GM21576 (cell line): ENCODE measurements around the gene CCDC24.

Source experiments
- ATAC-seq: cut with Tn5 transposase; IDR thresholded peaks from one replicate; pipeline ENCODE4 v1.9.1; 2021; ENCODE audit warnings: mild to moderate bottlenecking, moderate library complexity; ENCODE audit not compliant: unreplicated experiment

CCDC24 gene

DNA sequence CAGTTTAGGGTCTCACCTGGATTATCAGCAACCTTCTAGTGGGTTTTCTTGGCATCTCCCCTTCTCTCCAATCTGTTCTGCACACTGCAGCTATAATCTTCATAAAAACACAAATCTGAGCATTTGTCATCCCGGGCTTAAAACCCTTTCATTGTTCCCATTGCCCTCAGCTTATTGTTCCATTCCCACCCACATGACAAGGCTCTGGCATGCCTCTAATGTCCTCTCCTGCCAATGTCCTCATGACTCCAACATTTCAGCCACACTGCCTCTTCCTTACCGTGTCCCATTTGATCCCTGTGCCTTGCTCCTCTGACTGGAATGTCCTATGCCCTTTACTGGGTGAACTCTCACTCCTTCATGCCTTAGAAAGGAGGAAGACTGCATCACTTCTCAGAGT, 29.1 kb upstream of the CCDC24 start:
- ATAC-seq, result no peak

DNA sequence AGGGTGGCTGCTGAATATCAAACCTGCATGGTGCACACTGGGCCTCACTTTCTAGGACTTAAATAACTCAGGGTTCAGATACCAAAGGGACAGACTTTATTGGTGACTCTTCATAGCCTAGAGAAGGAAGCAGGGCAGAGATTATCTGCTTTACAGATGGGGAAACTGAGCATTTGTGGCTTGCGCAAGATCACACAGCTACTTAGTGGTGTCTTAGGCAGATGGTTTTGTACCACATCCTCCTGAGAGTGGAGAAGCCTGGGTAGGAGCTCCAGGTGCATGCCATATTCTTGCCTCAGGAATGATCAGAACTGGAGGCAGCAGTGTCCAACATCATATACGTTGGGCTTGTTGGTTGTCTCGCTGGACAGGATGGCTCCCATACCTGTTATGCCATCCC, 28.4 kb upstream of the CCDC24 start:
- no peak for ATAC-seq

DNA sequence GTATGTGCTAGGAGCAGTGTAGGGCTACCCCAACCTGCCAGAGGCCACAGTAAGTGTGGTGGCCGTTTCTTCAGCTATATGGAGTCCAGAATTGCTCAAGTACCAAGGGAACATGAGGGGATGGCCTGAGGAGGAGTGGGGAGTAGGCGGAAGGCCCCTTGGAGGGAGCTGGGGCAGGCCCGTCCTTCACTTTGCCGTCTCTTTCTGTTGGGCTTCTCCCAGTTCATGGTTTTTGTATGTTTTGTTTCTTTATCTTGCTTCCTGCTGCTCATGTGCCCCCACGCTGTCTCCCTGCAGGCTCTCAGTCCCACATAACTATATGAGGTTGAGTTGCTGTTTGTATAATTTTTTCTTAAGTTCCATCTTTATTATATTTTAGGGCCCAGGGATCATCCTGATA, 27.5 kb upstream of the CCDC24 start:
- no peak for ATAC-seq

DNA sequence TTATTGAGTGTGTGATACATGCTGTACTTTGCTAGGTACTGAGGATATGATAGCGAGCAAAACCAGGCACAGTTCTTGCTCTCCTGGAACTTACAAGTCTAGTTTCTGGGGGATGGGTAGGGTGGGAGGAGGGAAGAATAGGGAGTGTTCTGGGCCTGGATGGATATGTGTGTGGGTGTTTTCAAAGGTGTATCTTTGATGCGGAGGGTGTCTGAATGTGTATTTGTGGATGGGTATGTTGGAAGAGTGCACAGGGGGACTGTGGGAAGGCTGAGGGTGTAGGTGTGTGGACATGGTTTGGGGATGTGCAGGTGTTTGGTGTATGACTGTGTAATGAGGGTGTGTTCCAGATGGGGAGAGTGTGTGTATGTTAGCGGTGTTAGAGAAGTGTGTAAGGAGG, 26.1 kb upstream of the CCDC24 start:
- no peak for ATAC-seq

DNA sequence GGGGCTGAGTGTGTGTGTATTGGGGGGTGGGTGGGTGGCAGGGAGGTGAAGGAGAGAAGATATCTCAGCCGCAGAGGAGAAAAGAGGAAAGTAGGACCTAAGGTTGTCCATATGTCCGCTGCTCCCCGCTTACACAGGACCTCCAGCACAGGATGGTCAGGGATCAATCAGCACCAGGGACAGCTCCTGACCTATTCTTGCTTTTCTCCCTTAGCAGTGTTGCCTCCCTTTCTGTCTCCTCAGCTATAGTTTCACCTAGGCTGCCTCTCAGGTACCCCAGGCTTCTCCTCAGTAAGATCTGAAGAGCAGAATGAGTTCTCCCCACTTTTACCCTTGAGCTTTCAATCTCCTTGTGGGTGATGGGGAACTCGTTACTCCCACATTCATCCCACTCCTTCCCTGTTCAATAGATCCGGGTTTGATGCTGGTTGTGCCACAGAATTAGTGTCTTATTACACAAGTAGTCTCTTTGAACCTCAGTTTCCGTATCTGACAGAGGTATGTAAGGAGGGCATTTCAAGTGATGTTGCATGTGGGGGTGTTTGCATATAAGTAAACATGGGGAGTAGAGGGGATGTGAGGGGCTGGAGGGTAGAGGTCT, 23.0 kb upstream of the CCDC24 start:
- ATAC-seq, result no peak

DNA sequence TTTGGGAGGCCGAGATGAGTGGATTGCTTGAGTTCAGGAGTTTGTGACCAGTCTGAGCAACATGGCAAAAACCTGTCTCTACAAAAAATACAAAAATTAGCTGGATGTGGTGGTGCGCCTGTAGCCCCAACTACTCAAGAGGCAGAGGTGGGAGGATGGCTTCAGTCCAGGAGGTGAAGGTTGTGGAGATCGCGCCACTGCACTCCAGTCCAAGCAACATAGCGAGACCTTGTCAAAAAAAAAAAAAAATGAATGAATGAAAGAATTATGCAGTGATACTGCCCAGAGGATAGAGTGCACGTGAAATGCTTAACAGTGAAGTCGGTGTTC, 22.0 kb upstream of the CCDC24 start:
- ATAC-seq, result no peak

DNA sequence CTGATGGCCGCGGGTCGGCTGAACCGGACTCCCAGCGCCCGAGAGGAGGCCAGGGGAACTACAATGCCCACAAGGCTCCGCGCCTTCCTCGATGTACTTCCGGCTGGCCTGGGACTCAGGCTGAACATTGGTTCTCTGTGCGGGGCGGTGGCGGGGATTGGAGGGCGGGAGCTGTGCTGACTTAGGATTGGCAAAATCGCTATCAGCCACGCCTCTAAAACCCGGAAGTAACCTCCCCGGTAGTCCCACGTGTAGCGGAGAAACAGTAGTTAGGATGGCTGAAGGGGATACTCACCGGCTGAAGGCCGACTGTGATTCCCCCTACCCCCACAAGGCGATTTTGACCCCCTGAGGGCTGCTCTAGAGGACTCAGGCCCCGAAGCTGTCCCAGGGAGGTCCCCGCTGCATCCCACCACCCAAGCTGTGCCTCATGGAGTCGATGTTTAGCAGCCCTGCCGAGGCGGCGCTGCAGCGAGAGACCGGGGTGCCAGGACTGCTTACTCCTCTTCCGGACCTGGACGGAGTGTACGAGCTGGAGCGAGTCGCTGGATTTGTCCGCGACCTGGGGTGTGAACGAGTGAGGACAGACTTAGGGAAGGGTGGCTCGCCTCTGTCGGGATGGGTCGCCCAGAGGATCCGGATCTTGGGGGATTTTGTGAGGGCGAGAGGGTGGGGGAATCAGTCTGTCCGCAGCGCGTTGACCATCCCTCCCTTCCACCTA, 21.5 kb upstream of the CCDC24 start, which contains the start of gene DPH2:
DPH2 (plus strand) TSS at position 265 of the 721 bp plus-strand sequence; CDS start at position 431, 166 bp downstream.
- peak; percentile 80 for ATAC-seq

DNA sequence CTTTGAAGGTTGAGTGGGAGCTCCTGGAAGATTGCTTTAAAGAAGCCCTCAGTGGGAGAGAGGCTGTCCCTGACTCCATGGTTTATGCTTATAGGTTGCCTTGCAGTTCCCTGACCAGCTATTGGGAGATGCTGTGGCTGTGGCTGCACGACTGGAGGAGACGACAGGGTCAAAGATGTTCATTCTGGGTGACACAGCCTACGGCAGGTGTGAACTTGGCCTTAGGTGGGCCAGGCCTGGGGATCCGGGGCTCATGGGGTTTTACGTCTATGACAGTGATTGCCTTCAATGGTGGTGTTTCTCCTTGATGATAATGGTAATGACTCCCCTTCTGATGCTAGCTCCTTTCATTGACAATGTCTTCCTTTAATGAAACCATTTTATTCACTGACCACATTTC, 20.9 kb upstream of the CCDC24 start:
- no peak for ATAC-seq

DNA sequence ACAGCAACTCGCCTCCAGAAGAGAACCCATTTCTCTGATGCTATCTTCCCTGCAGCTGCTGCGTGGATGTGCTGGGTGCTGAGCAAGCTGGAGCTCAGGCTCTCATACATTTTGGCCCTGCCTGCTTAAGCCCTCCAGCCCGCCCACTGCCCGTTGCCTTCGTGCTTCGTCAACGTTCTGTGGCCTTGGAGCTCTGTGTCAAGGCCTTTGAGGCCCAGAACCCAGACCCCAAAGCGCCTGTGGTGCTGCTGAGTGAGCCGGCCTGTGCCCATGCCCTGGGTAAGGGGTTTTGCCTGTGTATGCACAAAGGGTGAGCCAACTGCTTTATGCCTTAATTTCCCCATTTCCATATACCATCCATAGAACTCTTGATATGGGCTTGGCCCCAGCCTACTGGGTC, 20.5 kb upstream of the CCDC24 start:
- no peak for ATAC-seq

DNA sequence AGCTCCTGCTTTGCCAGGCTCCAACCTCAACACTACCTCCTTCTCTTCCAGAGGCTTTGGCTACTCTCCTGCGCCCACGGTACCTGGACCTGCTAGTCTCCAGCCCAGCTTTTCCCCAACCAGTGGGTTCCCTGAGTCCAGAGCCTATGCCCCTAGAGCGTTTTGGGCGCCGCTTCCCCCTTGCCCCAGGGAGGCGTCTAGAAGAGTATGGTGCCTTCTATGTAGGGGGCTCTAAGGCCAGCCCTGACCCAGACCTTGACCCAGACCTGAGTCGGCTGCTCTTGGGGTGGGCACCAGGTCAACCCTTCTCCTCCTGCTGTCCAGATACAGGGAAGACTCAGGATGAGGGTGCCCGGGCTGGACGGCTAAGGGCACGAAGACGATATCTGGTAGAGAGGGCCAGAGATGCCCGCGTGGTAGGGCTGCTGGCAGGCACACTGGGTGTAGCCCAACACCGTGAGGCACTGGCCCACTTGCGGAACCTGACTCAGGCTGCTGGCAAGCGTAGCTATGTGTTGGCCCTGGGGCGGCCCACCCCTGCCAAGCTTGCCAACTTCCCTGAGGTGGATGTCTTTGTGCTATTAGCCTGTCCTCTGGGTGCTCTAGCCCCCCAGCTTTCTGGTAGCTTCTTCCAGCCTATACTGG, 19.9 kb upstream of the CCDC24 start:
- no peak for ATAC-seq

DNA sequence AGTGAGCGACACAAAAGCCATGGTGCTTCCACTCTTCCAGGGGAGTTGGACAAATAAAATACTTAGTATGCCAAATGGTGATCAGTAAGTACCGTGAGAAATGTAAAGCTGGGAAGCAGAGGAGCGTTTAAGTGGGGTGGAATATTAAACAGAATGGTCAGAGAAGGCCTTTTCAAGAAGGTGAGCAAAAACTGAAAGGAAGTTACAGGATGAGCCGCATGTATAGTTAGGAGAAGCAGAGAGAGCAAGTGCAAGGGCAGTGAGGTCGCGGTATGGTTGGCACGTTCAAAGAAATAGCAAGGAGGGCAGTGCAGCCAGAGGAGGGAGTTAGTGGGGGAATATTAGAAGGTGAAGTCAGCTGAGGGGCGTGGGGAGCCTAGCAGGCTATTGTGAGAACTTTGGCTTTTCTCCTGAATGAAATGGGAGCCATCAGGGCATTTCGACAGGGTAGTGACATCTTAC, 17.4 kb upstream of the CCDC24 start:
- no peak for ATAC-seq

DNA sequence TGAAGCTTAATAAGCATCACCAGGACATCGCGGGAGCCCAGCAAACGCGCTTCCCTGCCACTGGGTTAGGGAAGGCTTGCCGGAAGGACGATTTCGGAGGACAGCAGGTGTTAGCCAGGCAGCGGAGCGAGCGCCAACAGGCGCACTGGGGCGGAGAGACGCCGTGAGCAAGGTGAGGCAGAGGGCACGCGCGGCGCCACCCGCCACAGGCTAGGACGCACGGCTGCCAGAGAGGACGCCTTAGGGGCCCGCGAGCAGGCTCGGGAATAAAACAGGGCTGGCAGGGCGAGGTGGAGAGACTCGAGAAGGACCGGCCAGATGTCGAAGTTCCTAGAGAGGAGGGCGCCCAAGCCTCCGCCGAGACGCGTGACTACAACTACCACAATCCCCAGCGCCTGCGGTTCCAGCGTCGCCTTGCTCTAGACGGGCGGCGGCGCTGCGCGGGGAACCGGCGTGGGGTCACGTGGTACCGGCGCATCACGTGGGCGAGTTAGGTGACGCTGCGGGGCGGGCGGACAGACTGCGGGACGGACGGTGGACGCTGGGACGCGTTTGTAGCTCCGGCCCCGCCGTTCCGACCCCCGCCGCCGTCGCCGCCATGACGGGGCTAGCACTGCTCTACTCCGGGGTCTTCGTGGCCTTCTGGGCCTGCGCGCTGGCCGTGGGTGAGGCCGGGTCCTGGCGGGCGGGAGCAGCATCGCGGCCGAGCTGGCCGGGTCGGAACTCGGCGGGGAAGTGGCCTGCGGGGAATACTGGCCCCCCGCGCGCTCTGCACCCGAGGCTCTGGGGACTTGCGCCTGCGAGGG, 16.8 kb upstream of the CCDC24 start, which contains the start of gene ATP6V0B:
ATP6V0B (plus strand) TSS at position 518 of the 806 bp plus-strand sequence; CDS start at position 599, 81 bp downstream.
- peak; percentile 59 for ATAC-seq

DNA sequence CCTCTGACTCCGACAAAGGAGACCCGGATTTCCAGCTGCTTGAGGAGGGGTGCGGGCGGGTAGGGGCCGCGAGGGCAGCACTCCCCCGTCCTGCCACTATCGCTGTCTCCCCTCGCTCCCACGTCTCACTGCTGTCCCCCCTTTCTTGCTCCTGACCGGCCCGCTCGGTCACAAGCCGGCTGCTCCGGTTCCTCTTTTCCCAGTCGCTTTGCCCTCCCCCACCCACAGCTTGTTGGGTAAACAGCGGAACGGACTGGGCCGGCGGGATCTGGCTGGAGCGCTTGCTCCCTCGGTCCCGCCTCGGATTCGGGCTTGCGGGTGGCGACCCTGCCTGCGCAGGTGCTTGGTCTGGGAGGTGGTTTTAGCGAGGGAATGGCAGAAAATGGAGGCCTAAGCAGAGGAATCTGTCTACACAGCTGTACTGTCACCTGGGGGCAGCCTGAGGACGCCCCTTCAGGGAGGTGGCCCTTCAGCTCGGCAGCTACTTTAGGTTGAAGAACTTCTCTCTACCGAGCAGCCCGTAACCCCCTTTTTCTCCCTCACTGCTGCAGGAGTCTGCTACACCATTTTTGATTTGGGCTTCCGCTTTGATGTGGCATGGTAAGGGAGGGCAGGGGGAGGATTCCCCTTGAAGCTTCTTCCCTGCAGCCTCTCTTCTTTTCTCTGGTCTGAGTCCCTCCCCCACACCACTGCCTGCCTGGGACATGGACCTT, 16.0 kb upstream of the CCDC24 start:
- ATAC-seq, result no peak

DNA sequence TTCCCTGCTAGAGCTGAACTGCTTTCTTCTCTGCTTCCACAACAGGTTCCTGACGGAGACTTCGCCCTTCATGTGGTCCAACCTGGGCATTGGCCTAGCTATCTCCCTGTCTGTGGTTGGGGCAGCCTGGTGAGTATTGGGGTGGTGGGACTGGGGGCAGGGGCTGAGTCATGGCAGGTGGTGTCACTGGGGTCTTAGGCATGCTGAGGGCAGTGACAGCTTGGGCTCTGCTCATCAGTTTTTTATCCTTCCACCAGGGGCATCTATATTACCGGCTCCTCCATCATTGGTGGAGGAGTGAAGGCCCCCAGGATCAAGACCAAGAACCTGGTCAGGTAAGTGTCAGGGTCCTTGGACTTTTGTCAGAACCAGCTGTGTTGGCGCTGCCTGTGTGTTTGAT, 15.4 kb upstream of the CCDC24 start:
- no peak for ATAC-seq

DNA sequence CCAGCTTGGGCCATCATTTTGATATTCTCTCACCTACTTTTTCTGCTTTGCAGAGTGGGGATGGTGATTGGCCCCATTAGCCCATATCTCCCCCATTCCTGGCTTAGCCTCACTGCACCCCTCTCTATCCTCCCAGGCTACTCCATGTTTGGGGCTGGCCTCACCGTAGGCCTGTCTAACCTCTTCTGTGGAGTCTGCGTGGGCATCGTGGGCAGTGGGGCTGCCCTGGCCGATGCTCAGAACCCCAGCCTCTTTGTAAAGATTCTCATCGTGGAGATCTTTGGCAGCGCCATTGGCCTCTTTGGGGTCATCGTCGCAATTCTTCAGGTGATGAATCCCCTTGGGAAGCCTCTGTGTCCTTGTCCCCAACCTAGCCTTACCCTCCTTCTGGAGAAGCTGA, 14.5 kb upstream of the CCDC24 start:
- ATAC-seq, result no peak

DNA sequence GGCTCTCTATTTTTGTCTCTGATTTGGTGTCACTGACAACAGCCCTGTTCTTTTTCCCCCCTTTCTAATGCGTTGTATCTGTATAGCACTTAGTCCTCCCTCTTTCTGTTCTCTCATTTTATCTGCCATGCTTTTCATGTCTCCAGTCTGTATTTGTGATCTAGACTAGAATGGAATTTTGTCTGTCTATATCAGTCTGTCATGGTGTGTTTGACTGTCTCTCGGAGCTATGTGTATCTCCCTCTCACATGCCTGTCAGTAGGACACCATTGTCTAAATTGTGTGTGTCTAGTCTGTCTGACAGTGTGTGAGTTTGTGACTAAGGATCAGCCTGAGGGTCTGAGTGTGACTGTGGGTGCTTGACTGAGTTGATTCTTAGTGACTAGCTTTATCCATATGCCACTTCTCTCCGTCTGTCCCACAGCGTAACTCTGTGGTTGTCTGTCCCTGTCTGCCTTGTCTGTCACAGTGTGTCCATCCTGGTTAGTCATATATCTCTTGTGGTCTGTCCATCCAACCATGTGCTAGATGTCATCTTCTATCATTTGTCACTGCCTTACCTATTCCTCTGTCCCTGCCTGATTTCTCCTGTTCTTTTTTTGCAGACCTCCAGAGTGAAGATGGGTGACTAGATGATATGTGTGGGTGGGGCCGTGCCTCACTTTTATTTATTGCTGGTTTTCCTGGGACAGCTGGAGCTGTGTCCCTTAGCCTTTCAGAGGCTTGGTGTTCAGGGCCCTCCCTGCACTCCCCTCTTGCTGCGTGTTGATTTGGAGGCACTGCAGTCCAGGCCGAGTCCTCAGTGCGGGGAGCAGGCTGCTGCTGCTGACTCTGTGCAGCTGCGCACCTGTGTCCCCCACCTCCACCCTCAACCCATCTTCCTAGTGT, 13.8 kb upstream of the CCDC24 start:
- no peak for ATAC-seq

DNA sequence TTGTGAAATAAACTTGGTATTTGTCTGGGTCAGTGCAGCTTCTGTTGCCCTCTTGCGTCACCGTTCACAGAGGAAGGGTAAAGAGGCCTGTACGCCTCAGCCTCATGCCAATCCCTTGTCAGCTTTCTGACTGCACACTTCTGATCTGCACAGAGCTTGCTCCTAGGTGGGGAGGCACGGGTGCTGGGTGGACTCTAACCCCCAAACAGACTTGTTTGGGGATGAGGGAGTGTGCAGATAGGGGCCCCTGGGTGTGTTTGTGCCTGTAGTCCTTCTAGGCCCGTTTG, 13.2 kb upstream of the CCDC24 start:
- no peak for ATAC-seq

DNA sequence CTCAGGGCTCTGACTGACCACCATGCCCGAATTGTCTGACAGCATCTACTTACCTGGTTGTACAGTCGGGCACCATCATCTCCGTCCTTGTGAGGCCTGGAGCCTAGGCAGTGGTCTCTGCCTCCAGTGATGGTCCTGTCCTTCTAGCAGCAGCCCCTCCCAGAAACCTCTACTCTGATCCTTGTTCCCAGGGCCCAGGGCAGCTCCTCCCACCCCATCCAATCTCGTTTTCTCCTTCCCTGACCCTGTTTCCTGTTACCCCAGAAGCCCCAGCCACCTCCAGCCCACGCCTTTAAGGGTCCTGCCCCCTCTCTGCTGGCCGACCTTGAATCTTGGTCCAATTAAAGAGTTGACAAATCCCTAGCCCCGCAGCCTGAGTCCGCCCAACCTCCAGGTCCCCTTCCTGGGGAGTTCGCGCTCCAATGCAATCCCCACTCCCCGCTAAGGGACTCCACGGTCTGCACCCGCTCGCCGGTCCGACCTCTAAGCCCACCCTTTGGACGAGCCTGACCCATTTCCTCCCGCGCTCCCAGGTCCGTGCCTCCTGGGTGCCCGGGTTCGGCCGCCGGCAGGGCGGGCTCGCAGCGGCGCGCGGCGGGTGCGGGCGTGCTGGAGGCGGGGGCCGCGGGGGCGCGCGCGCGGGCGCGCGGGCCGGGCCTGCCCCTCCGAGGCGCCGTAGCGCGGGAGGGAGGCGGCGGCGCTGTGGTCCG, 12.7 kb upstream of the CCDC24 start, which contains the start of gene B4GALT2:
B4GALT2 (plus strand) TSS at position 660 of the 710 bp plus-strand sequence. CDS start 1,951 bp downstream, outside the sequence.
- no peak for ATAC-seq

DNA sequence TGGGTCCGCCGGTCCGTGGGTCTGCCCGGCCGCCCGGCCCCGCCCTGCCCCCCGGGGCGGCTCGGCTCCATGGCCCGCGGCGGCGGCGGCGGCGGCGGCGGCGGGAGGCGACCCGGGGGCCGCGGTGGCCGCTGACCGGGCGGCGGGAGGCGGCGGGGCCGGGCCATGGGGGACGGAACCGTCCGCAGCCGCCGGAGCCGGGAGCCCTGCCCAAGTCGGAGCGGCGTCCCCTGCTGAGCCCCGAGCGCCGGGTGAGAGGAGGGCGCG, 12.2 kb upstream of the CCDC24 start:
- no peak for ATAC-seq
